ENCODE measurements around the gene ANLN.

Gene ANLN, protein sequence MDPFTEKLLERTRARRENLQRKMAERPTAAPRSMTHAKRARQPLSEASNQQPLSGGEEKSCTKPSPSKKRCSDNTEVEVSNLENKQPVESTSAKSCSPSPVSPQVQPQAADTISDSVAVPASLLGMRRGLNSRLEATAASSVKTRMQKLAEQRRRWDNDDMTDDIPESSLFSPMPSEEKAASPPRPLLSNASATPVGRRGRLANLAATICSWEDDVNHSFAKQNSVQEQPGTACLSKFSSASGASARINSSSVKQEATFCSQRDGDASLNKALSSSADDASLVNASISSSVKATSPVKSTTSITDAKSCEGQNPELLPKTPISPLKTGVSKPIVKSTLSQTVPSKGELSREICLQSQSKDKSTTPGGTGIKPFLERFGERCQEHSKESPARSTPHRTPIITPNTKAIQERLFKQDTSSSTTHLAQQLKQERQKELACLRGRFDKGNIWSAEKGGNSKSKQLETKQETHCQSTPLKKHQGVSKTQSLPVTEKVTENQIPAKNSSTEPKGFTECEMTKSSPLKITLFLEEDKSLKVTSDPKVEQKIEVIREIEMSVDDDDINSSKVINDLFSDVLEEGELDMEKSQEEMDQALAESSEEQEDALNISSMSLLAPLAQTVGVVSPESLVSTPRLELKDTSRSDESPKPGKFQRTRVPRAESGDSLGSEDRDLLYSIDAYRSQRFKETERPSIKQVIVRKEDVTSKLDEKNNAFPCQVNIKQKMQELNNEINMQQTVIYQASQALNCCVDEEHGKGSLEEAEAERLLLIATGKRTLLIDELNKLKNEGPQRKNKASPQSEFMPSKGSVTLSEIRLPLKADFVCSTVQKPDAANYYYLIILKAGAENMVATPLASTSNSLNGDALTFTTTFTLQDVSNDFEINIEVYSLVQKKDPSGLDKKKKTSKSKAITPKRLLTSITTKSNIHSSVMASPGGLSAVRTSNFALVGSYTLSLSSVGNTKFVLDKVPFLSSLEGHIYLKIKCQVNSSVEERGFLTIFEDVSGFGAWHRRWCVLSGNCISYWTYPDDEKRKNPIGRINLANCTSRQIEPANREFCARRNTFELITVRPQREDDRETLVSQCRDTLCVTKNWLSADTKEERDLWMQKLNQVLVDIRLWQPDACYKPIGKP

DNA sequence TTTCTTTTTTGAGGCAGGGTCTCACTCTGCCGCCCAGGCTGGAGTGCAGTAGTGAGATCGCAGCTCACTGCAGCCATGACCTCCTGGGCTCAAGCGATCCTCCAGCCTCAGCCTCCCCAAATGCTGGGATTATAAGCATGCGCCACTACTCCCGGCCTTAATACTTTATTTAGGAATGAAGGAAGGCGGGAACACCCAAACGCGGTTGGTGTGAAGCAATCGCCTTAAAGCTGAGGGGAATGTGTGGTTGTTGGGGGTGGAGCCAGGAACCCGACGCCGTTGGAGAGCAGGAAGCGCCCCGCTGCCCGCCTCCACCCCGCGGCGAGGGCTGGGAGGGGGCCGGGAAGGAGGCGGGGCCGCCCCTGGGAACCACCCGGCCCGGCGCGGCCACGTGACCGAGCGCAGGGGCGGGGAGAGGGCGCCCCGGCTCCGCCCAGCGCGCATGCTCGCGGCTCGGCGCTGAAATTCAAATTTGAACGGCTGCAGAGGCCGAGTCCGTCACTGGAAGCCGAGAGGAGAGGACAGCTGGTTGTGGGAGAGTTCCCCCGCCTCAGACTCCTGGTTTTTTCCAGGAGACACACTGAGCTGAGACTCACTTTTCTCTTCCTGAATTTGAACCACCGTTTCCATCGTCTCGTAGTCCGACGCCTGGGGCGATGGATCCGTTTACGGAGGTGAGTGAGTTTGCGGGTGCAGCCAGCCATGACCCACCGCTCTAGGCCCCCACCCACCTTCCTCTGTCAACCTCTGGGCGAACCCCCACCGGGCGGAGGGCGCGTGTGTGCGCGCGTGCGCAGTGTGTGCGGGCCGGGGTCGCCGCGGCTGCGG is at the start of gene ANLN:
TSS of gene ANLN (plus strand) at position 492 of the 828 bp plus-strand sequence. CDS start at position 657, 165 bp downstream.
- peak; percentile 85 for DNase-seq

DNA sequence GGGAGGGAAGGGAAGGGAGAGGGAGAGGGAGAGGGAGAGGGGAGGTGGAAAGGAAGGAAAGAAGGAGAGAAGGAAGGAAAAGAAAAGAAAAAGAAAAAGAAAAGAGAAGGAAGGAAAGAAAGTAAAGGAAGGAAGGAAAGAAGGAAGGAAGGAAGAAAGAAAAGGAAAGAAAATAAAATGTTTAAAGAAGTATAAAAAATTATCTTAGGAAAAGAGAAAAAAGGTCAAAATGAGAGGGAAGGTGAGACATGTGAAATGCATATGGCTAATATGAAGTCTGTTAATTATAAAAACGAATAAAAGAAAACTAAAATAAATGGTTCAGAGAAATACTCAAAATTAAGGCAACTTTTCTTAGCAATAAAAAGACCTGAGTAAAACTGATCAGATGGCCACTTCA is 46.1 kb upstream of the ANLN start:
- DNase-seq = no peak

DNA sequence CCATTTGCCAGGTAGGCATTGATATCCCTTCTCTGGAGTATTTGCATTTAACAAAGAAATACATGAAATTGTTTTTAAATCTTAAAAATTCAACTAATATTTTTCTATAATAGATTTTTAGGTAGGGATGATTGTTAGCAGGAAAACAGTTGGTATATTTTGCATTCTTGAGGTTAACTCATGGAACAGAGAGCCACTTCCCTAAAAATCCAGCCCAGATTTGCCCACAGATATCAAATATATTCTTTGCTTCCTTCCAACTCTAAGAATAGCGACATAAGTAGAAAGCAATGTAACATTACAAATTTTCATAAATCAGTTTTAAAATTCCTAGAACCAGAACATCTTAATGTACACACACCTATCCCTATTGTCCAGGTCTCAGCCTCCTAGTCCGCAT is 45.0 kb upstream of the ANLN start:
- no peak for DNase-seq

DNA sequence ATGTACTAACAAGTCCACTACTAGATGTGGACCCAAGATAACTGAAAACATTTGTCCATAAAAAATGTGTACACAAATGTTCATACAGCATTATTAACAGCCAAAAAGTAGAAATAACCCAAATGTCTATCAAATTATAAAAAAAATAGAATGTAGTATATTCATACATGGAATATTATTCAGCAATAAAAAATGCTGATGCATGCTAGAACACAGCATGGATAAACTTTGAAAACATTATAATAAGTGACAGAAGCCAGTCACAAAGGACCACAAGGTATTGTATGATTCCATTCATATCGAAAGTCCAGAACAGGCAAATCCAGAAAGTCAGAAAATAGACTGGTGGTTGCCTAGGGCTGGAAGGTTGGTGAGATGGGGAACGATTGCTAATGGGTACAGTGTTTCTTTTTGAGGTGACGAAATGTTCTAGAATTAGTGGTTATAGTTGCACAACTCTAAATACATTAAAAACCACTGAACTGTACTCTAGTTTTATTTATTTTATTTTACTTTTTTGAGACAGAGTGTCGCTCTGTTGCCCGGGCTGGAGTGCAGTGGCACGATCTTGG is 43.3 kb upstream of the ANLN start:
- no peak for DNase-seq

DNA sequence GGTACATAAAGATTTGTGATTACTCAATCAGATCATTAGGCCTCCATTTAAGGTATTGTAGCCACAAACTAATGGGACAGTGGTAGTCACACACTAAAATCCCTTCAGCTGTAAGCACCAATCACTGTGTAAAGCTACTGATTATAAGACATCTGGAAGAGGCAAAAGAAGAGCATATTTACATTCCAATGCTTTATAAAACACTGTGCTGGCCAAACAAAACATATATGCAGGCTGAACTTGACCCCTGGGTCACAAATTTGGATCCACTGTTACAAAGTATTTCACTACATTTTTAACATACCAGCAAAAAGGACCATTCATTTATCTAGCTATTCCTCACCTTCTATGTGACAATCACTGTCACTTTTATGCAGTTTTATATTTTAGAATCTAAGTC is 41.4 kb upstream of the ANLN start:
- DNase-seq = no peak

DNA sequence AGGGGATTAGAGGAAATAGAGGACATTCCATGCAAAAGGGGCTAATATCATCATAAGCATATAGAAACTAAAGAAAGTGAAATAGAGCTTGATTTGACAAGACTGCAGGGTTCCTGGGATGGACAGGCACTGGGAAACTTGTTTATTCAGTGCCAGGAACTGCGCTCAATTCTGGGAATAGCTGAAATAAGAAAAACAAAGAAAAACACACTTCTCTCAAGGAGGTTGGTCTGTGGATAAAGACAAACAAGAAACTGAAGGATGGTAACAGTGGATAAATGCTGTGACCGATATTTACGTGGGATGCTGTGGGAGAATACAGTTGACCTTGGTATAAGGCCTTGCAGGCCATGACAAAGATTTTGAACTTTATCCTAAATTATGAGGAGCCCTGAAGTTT is 40.9 kb upstream of the ANLN start:
- DNase-seq = no peak

DNA sequence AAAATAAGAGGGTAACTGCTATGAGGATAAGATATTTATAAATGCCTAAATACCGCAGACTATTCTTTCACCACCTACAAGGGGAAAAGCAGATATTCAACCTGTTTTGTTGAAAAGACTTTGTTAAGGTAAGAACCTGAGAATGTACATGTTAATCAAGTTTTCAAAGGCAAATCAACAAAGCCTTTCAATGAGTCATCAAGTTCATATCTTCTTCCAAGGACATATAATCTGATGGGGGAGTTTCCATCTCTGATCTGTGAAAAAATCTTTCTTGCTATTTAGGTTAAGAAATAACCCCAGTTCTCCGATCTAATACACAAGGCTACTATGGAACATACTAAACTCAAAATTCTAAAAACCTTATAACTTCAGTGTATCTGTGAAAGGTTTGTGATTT is 40.0 kb upstream of the ANLN start:
- no peak for DNase-seq

DNA sequence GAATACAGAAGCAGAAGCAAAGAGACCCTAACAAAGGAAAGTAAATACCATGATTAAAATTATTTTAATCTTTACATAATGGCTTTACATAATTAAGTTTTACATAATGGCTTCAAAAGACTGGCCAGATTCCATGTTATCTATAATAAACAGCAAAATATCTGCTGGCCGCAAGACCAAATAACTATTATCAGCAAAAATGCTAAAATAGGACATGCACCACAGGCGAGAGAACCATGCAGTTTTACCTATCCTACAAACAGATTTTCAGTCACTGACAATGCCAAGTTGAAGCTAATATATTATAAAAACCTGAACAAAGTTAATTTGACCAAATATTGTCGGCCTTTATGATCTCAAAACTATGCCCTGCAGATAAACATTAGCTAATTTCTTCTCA is 34.2 kb upstream of the ANLN start:
- DNase-seq = no peak

DNA sequence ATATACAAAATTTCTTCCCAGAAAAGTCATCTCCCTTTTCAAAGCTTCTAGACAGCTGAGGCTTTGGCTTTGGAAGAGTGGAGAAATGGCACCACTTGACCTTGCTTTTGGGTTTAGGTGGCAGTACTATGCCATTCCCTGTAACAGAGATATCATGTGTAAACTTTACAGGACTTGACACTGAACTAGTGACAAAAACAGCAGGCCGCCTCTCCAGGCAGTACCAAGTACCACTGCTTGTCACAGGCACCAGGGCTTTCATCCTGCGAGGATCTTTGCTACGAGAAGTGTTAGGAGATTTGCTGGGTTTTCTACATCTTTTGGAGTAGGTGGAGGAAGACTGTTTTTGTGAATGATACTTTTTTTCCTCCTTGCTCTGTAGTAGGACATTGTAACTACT is 32.6 kb upstream of the ANLN start:
- DNase-seq = no peak

DNA sequence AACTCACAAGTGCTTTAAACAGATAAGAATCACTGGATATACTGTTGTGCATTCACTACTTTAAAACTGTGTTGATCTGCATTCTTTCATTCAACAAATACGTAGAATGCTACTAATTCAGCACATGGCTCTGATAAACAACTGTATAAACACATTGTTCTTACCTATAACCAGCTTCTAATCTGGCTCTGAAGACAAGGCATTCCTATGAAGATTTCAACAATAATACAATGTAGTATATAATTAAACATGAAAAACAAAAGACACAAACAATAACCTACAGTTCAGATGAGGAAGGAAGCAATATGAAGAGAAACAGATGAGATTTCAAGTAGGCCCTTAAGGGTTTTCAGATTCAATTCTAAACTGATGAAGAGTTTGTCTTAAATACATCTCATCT is 31.1 kb upstream of the ANLN start:
- DNase-seq = no peak

DNA sequence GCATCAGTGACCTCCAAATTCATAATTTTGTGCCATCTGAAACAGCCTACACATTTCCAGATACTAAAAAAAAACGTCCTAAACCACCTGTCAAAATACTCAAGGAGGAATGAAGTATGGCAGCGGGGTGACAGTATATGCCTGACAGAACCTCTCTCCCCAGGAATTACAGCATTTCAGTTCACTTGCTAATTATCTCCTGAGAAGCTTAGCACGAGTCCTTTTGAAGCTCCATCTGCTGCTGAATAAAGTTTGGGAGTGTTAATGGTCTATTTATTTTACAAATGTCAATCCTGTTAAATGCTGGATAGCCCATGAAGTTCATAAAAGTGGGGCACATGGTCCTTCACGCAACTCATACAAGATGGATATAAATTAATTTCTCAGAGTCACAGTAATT is 29.4 kb upstream of the ANLN start:
- no peak for DNase-seq

DNA sequence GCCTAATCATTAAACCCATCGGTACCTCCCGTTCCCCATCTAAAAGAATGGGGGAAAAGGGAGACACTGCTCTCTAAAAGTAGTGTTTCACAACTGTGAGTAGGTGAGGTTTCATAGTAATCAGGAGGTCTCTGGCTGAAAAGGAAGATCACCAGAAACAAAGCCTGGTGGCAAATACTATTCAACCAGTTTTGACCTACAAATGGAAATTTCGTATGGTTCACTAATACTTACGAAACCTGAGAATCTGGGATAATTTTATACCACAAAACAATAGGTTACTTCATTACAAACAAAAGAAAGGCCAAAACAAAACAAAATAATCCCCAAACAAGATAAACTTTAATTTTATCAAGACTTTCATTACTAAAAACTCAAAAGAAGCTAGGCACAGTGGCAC is 28.4 kb upstream of the ANLN start:
- no peak for DNase-seq

DNA sequence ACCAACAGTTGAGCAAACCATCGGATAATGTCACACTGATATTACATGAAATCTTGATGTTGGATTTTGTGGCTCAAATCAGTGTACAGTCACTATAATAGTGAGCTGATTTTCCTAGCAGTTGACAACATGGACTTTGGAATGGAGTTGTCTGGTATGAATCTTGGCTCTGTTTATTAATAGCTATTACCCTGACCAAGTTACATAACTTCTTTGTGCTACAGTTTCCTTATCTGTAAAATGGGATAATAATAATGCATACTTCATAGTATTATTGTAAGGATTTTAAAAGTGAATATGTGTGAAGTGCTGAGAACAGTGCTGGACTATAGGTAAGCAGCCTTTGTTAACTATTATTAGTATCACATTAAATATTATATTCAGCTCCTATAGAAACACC is 26.1 kb upstream of the ANLN start:
- no peak for DNase-seq

DNA sequence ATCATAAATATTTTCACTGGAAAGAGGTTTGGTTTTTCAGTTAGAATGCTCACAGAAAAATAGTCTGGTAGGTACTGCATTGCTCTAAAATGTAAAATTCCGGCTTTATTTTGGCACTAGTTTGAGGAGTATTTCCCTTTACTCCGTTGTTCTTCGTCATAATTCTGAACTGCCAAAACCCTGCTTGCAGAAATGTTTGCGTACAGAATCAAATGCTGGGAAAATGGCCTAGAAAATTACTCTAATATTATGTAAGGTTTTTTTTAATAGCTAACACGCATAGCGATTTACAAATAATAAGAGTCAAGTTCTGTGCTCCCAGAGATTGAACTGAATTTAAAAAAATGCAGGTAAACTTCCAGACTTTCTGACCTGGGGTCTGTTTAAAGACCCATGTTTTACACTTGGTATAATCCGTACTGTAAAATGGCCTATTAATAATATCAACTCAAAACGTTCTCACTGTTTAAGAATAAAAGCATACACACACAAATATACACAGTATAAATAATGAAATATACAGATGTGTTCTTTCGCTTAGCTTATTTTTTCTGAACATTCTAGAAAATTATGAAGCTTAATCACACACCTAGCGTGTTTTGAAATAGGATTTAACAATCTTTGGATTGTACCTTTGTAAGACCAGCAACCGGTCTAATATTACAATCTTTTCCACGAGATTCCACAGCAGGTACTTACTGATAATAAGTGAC is 23.5 kb upstream of the ANLN start:
- DNase-seq = no peak

DNA sequence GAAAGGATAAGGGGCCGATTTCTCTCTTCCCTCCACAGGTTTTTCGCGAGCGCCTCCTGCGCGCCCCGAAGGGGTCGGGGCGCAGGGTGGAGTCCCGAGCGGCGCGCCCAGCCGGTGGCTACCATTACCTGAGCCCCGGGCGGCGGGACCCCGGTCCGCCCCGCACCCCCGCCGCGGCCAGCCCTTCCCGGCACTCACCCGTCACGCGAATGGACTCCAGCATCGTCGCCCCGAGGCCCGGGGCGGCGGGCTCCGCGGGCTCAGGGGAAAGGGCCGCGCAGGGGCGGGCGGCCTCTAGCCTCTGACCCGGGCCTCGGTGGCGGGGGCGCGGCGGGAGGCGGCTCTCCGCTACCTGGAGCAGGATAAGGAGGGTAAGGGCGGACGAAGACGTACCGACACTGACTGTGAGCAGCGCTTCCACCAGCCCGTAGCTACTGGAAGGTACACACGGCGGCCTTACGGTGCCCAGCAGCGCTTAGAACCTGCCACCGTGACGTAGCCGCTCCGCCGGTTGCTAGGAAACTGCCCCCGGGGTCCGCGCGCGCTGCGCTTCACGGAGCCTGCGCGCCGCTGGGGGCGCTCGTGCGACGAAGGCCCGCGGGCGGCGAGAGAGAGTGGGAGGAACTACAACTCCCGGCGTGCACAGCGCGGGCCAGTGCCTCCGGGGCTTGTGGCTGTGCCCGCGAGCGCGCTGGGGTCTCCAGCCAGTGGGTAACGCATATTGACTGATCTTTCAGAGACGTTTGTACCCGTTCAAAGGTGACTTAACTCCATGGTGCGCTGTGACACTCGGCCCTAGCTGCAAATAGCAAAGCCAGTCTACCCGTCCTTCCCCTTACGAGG is 22.7 kb upstream of the ANLN start:
- DNase-seq = peak; percentile 92

DNA sequence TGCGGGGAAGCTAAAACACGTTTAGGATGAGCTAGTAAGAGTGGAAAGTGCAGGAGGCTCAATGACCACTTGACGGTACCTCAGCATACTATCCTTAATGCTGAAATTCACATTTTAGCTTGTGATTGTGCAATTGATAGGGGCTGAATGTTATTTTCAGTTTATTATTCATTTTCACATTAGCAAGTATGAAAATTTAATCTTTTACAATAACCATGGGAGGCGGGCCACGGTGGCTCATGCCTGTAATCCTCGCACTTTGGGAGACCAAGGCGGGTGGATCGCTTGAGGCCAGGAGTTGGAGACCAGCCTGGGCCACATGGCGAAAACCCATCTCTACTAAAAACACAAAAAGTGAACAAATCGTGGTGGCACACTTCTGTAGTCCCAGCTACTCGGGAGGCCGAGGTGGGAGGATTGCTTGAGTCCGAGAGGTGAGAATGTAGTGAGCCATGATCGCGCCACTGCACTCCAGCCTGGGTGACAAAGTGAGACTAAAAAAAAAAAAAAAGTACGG is 22.0 kb upstream of the ANLN start:
- DNase-seq = no peak

DNA sequence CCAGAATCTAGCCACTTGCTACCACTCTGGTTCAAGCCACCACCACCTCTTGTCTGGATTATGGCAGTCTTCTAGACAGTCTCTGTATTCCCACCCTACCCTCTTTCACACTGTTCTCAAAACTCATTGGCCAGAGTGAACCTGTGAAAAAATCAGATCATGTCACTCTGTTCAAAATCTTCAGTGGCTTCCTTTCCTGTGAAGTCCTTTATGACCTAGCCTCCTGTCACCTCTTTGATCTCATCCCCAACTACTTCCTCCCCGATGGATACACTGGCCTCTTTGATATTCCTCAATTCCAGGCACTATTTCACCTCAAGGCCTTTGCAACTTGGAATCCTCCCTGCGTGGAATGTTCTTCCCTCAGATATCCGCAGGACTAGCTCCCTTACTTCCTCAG is 21.2 kb upstream of the ANLN start:
- DNase-seq = no peak

DNA sequence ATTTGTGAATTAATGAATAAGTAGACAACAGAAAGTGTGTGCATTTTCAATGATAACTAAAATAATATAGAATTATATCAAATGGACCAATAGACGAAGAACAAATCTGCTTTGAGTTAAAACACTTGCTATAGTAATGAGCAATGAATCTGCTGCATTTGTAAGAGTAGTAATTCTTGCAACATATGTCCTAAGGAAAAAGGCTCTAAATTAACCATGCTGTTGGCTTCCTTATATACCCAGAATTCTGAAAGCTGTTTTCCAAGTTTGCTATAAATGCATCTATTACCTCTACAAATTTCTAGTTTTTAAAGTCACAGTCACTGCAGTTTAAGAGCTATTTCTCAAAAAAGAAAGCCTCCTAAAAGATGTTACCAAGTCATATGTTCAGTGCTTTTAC is 20.5 kb upstream of the ANLN start:
- no peak for DNase-seq

DNA sequence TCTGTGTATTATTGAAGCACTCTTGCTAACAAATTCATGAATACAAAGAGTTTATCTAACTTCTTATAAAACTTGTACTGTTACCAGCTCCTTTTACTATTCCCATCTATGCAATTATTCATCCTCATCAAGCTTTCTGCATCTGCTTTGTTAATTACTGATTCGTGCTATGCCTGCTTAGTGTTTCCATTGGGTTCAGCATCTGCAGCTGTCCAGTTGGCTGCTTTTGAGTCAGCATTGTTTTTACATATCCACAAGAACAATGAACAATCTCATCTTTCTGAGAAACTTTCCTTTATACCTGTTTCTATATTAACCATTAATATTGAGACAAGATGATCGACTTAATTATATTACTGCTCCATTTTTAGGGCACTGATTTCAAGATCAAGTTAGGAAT is 19.6 kb upstream of the ANLN start:
- no peak for DNase-seq

DNA sequence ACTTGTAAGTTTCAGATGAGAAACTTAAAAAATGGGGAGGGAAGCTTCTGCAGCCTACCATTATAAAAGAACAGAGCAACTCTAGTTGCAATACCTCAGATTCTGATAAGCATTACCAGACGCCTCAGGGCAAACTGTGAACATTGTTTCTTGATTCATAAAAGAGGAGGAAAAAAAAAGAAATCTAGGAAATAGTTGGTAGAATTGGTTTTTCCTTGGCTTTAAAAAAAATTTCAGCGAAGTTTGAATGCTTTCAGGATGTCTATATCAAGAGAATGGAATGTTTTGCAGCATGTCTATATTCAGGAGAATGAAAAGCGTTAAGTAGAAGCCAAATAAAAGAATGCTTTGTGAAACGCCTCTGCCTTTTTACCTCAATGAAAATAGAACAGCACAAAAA is 17.5 kb upstream of the ANLN start:
- no peak for DNase-seq

DNA sequence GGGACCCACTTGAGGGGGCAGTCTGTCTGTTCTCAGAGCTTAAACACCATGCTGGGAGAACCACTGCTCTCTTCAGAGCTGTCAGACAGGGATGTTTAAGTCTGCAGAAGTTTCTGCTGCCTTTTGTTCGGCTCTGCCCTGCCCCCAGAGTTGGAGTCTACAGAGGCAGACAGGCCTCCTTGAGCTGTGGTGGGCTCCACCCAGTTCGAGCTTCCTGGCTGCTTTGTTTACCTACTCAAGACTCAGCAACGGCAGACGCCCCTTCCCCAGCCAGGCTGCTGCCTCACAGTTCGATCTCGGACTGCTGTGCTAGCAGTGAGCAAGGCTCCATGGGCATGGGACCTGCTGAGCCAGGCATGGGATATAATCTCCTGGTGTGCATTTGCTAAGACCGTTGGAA is 11.1 kb upstream of the ANLN start:
- peak; percentile 31 for DNase-seq
